HG03103 (cell line): ENCODE data around the gene FMO4.
"Not testable (repeated sequence)": the region's sequence is repeated elsewhere in the genome, so short reads cannot be mapped to it uniquely, and the experiment has no call there.

Experiments used
- ATAC-seq: cut with Tn5 transposase; IDR thresholded peaks from one replicate; pipeline ENCODE4 v1.9.1; 2021; ENCODE audit warnings: low read depth; ENCODE audit not compliant: unreplicated experiment

The FMO4 gene

DNA sequence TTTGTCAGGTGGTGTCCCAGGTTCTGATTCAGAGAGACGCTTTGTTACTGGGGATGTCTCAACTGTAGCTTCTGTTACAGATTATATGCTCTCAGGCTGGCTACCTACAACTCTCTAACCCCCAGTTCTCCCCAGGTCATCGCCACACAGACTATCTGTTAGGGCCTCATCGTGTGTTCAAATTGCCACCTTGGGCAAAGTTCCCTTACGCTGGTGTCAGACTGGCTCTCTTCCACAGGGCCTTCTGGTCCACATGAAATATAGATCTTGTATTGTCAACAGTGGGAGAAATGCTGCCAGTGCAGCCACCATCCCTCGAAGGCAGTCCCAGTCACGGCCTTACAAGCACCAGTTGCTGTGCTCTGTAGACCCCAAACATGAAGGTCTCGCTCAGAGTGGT is 15.3 kb downstream of the FMO4 start:
- no peak for ATAC-seq

DNA sequence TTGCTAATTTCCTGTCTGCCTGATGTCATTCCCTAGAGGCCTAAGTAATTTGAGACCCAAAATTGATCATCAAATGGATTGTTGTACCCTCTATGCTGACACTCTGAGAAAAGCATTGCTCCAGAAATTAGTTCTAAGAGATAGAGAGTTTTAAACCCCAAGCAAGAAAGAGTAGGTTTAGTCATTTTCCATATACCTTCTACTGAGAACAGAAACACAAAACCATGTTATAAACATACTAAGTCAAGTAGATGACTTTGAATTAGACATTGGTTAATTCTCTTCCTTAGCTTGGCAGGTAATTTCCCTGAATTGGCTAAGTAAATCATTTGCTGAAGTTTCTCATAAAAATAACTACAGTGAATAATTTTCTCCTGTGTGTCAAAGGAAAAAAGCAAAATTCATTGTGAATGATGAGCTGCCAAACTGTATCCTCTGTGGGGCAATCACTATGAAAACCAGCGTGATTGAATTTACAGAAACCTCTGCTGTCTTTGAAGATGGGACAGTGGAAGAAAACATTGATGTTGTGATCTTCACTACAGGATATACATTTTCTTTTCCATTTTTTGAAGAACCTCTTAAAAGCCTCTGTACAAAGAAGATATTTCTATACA is 20.1 kb downstream of the FMO4 start:
- ATAC-seq, result no peak

DNA sequence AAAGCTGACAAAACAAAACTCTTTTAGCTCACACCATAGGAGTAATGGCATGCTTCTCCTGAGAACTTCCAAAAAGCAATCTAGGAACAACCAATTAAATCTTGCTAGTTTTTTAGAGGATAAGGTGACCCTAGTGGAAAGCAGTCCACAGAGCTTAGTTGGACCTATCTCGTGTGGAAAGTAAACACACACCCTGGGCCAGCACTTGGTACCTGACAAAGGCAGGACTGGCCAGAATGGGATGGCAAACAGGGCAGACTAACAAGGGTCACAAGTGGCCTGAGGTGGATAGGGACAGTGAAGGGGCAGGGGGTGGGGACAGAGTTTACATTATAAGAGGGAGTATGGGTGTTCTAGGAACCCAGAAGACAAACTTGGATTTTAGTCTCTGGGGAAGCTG is 22.0 kb downstream of the FMO4 start:
- ATAC-seq, result no peak

DNA sequence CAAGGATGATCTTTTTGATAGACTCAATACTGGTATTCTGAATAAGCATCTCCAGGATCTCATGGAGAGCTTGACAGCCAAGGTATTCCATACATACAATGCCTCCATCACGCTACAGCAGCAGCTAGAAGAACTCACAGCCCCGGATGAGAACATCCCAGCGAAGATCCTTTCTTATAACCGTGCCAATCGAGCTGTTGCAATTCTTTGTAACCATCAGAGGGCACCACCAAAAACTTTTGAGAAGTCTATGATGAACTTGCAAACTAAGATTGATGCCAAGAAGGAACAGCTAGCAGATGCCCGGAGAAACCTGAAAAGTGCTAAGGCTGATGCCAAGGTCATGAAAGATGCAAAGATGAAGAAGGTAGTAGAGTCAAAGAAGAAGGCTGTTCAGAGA is 25.4 kb downstream of the FMO4 start:
- not testable (repeated sequence) for ATAC-seq

DNA sequence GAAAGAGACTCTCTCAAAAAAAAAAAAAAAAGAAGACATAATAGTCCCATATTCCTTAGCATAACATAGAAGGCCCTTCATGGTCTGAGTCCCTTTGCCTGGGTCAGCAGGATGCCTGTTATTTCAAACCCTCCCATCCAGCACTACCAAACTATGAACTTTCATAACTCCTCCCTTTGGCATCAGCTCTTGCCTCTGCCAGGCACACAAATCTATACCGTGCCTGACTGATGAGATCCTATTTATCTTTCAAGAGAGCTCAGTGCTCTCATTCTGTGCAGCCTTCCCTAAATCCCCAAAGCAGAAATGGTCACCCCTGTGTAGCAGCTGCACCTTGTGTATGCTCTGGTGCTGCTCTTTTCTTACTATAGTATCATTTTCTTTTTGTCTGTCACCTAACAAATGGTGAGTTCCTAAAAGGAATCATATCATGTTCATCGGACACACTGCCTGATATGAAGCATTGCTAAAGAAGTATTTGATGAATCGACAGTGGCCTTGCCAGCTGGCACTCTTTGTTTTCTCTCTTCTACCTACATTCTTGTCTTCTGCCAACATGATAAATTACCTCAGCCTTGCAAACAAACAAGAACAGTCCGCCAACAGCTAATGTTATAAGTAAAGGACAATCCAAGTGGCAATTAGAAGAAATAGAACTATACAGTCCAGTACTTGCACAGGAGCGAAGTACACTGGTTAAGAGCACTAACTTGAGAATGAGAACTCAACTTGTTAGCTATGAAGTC is 29.9 kb downstream of the FMO4 start:
- no peak for ATAC-seq

DNA sequence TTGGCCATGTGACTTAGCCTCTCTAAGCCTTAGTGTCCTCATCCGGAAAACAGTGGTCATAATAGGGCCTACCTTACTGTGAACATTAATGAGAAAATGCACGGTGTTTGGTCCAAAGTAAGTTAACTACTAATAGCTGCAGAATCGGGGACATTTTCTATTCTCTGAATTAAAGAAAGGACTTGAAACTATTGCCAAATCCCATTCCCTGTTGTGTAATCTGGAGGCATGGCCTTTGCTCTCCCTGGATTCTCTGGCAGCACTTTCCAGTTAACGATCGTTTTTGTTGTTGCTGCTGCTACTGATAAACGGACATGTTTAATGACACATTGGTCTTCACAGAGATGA is 30.5 kb downstream of the FMO4 start:
- no peak for ATAC-seq

DNA sequence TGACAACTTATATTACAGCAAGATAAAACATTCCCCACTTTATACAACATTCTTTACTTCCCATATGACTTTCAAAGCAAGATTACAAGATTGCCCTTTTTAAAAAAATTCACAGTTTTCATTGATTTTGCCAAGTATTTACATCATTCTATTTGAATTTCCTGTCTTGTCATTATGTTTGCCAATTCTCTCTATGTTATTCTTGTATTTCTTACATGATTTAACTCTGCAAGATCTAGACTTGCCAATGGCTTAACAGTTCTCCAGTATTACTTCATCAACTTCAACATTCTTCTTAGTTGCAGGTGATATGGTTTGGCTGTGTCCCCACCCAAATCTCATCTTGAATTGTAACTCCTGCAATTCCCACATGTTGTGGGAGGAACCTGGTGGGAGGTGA is 31.6 kb downstream of the FMO4 start:
- no peak for ATAC-seq

DNA sequence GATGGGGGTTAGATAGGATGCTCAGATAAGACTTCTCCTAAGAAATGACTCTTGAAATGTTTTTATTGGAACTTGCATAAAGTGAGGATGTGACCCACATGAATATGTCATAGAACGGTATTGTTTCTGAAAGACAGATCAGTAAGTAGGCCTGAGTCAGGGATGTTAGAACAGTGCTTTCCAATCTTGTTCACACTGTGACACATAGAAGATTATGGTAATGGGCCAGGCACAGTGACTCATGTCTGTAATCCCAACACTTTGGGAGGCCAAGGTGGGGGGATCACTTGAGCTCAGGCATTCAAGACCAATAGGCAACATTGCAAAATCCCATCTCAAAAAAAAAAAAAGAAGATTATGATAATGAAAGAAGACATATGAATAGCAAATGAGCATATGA is 32.9 kb downstream of the FMO4 start:
- no peak for ATAC-seq

DNA sequence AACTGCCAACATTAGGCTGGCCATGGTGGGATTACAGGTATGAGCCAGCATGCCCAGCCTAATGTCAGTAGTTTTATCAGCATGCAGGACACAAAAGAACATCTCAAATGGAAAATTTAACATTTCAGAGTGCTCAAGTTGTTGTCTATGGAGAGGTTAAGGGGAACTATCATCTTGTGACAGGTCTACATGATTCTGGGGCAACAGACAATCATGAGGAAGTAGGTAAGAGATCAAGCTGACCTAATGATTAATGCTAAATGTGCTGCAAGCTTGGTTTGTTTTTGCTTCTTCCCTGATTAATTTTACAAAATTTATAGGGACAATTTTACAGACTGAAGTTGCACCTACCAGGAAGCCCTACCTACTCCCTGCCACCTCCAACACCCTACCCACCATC is 36.6 kb downstream of the FMO4 start:
- no peak for ATAC-seq

DNA sequence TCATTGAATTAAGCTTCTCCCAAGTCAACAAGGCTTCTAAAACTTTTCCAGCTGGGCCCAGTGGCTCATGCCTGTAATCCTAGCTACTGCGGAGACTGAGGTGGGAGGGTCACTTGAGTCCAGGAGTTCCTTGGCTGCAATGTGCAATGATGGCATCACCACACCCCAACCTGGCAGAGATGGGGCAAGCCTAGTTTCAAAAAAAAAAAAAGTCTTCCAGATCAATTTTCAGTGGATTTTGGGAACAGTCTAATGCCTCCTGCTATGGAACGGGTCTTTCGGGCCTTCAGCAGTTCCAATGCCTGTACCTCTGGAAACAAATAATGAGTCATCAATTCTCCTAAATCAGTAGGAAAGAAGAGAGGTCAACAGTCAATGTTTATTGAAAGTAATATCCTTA is 38.0 kb downstream of the FMO4 start:
- no peak for ATAC-seq

DNA sequence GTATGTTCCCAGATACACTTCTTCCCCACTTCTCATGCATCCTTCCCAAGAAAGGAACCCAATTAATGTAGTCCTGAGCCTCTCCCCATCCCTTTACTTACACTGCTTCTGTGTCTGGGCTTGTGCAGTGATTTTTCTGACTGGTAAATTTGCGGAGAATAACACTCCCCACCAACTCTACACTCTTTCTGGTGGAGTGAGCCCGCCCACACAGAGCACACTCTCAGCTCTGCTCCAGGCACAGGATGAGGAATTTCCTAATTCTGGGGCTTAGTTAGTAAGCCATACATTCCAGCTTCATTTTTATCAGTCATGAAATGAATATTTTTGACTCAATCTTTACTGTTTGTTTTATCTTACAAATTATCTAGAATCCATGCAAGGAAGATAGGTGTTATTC is 38.6 kb downstream of the FMO4 start:
- no peak for ATAC-seq

DNA sequence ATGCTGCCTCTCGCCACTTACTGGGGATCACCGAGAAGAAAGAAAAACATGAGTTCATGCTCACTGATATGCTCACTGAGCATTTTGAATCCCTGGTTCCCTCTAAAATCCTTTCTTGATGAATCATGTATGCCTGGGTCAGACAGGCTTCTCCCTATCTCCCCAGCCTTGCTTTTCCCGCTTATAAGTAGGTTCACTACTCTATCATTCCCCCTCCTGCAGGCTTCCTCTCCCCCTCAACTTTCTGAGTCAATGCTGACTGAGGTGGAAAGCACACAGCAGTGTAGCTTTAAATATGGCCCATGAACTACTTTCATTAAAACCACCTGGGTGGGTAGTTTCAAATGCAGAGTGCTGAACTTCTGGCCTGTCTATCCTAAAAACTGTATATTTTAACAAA is 41.7 kb downstream of the FMO4 start:
- no peak for ATAC-seq

DNA sequence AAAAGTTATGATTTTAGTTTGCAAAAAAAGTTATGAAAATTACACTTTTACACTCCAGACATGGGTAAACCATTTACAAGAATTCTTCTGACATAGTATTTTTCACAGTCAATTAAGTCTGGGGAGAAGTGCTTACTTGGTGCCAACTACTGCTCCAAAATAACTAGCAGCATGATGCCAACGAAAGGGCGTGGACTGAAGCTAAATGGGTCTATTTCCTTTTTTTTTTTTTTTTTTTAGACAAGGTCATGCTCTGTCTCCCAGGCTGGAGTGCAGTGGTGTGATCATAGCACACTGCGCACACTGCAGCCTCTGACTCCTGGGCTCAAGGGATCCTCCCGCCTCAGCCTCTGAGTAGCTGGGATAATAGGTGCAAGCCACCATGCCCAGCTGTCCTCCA is 43.2 kb downstream of the FMO4 start:
- ATAC-seq, result no peak

DNA sequence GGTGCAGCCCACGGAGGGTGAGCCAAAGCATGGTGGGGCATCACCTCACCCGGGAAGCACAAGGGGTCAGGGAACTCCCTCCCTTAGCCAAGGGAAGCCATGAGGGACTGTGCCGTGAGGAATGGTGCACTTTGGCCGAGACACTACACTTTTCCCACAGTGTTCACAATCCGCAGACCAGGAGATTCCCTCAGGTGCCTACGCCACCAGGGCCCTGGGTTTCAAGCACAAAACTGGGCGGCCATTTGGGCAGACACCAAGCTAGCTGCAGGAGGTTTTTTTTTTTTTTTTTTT is 45.3 kb downstream of the FMO4 start:
- not testable (repeated sequence) for ATAC-seq

DNA sequence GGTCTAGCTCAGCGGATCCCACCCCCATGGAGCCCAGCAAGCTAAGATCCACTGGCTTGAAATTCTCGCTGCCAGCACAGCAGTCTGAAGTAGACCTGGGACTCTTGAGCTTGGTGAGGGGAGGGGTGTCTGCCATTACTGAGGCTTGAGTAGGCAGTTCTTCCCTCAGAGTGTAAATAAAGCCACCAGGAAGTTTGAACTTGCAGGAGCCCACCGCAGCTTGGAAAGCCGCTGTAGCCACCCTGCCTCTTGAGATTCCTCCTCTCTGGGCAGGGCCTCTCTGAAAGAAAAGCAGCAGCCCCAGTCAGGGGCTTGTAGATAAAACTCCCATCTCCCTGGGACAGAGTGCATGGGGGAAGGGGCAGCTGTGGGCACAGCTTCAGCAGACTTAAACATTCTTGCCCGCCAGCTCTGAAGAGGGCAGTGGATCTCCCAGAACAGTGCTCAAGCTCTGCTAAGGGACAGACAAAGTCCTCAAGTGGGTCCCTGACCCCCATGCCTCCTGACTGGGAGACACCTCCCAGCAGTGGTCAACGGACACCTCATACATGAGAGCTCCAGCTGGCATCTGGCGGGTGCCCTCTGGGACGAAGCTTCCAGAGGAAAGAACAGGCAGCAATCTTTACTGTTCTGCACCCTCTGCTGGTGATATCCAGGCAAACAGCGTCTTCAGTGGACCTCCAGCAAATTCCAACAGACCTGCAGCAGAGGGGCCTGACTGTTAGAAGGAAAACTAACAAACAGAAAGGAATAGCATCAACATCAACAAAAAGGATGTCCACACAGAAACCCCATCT is 45.9 kb downstream of the FMO4 start:
- ATAC-seq, result not testable (repeated sequence)

DNA sequence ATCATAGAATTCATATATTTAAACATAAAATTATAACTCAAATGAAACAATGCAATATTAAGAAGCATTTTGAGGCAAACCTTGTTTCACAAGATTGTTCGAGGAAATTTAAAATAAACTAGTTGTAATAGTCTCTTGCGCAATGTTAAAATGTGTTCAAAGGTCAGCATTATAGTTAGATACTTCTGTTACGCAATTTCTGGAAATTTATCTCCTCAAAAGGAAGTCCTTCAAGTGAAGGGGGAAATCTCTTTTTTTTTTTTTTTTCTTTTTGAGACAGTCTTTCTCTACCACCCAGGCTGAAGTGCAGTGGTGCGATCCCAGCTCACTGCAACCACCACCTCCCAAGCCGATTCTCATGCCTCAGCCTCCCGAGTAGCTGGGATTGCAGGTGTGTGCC is 52.1 kb downstream of the FMO4 start:
- ATAC-seq, result no peak

DNA sequence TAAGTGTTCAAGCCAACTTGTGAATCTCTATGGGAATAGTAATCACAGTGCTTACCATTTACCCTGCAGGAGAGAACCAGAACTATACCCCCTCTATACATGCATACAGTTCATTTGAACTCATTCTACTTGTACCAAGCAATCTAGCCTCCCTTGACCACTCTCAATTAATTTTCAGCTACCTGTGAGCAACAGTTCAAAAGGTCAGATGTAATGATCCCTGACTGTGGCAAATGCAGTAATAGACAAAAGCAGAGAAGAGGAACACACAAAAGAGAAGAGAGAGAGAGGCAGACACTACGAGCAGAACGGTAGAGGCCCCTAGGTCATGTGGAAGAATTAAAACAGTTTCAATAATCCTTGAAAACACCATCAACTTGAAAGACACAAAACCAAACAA is 52.8 kb downstream of the FMO4 start:
- ATAC-seq, result no peak

DNA sequence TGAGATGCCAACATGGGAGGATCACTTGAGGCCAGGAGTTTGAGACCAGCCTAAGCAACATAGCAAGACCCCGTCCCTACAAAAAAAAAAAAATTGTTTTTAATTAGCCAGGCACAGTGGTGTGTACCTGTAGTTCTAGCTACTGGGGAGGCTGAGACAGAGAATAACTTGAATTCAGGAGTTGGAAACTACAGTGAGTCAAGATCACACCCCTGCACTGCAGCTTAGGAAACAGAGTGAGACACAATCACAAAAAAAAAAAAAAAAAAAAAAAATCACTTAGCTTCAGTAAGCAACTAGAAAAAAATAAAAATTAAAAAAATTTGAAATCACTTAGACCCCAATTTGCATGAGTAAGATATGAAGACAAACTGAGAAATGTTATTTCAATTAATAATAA is 53.5 kb downstream of the FMO4 start:
- ATAC-seq, result no peak

DNA sequence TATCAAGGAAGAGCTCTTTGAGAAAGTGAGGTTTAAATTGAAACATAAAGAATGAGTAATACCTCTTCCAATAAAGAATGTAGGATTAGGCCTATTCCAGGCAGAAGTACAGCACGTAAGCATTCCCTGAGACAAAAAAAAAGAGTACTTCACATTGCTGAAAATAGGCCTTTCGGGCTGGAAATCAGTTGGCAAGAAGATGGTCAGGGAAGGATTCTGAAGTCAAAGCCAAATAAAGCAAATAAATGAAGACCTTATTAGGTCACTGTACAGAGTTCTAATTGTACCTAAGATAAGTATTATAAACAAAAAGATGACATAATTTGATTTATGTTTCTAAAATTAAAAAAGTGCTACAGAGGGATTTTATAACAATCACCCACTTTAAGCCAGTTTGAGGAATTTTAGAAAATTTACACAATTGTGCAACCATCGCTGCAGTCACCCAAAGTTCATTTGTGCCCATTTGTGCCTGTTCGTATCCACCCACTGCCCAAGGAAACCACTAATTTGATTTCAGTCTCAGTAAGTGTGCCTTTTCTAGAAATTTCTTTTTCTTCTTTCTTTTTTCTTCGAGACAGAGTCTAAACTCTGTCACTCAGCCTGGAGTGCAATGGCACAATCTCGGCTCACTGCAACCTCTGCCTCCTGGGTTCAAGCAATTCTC is 58.6 kb downstream of the FMO4 start:
- ATAC-seq, result no peak

DNA sequence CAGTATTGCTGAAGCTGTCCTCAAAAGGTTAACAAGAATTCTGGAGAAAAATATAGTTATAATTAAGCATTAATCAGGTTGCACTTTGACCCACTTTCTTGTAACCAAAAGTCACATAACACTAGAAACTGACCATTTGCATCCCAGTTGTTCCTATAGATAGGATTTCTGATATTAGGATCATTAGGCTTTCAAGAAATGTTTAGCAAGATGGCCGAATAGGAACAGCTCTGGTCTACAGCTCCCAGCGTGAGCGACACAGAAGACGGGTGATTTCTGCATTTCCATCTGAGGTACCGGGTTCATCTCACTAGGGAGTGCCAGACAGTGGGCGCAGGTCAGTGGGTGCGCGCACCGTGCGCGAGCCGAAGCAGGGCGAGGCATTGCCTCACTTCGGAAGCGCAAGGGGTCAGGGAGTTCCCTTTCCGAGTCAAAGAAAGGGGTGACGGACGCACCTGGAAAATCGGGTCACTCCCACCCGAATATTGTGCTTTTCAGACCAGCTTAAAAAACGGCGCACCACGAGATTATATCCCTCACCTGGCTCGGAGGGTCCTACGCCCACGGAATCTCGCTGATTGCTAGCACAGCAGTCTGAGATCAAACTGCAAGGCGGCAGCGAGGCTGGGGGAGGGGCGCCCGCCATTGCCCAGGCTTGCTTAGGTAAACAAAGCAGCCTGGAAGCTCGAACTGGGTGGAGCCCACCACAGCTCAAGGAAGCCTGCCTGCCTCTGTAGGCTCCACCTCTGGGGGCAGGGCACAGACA is 59.6 kb downstream of the FMO4 start:
- not testable (repeated sequence) for ATAC-seq

DNA sequence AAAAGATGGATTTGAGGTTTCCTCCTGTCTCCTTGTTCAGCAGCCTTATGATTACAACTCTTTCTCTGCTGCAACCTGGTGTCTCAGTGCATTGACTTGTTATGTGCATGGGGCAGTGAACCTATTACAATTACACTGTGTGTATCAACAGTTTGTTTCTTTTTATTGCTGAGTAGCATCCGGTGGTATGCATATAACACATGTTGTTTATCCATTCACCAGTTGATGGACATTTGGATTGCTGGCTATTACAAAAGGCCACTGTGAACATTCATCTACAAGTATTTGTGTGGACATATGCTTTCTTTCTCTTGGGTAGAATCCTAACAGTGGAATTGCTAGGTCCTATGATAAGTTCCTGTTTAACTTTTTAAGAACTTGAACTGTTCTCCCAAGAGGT is 65.9 kb downstream of the FMO4 start:
- ATAC-seq, result no peak
